Measurements from ENCODE around the gene DCAF7.

DNA sequence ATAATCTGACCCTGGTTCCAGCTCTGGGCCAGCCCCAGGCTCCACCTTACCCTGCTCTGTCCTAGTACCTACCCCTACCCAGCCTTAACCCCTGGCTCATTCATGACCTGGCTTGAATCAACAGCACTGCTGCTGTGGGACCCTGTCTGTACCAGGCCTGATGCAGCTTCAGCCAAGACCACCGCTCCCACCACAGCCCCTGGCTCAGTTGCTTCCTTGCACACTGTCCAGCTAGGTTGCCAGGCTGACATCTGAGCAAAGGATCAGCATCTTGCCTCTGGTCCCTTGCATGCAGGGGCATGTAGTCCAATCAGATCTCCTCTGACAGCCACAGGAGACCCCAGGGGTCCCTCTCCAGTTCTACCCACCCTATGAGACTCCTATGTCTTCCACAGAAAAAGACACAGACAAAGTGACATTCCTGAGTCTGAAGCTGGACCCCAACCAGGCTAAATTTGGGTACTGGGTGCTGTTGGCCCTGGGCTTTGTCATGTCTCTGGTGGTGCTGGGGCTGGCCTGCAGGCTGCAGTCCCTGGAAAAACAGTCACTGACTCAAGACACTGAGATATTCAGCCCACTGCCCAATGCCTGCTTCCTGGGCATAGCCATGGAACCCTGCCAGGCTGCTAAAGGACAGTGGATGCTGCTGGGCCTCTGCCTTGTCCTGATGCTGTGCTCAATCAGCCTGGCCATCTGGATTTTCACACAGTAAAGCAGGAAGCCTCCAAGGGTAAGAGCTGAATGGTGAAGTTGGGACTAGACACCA lies 31.0 kb upstream of the DCAF7 start:
- no peak for TF ChIP-seq CTCF (IDR thresholded peaks at IDR 0.05)
- TF ChIP-seq EP300 (IDR thresholded peaks at IDR 0.05), result no peak
